ENCODE data around the gene EME1. TPM values are rescaled to one million over a fixed set of nuclear protein-coding genes. Genes with fewer than 3 reads are reported as not detected.

The EME1 gene, protein sequence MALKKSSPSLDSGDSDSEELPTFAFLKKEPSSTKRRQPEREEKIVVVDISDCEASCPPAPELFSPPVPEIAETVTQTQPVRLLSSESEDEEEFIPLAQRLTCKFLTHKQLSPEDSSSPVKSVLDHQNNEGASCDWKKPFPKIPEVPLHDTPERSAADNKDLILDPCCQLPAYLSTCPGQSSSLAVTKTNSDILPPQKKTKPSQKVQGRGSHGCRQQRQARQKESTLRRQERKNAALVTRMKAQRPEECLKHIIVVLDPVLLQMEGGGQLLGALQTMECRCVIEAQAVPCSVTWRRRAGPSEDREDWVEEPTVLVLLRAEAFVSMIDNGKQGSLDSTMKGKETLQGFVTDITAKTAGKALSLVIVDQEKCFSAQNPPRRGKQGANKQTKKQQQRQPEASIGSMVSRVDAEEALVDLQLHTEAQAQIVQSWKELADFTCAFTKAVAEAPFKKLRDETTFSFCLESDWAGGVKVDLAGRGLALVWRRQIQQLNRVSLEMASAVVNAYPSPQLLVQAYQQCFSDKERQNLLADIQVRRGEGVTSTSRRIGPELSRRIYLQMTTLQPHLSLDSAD
- 3.0 TPM for total RNA-seq

DNA sequence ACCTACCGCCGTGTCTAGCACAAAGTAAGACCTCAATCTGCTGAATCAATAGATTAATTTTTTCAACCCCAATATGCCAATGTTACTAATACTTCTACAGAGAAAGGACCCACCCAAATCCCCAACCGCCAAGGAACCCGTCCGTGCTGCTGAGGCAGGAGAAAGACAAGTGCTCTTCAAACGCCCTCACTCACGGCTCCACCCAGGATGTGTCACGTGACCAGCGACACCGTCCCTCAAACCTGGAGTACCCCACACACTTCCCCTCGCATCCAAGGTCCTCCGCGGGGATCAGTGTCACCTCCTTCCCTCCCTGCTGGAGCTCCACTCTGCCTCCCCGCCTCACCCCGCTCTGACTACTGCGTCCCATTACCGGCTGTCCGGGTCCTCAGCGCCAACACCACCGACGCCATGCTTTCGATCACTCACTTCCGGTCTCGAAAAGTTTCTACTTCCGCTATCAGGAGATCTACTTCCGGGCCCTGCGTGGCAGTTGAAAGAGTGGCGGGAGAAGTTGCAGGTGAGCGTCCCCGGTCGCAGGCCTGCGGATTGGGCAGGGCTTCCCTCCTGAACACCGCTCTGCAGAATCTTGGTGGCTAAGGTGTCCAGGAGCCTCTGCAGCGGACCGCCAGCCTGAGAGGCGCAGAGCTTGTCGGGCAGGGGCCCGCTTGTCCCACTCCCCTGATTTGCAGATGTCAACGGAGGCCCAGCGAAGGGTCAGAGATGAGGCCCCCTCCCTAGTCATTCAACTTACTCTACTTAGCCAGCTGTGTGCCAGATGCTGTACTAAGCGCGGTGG, at the start of gene EME1, which contains the start of gene MRPL27:
EME1 (plus strand) TSS at position 472 of the 799 bp plus-strand sequence. CDS start 1,980 bp downstream, outside the sequence.
MRPL27 (minus strand) TSS at position 427 of the 799 bp plus-strand sequence; CDS start at position 413, 14 bp downstream.

DNA sequence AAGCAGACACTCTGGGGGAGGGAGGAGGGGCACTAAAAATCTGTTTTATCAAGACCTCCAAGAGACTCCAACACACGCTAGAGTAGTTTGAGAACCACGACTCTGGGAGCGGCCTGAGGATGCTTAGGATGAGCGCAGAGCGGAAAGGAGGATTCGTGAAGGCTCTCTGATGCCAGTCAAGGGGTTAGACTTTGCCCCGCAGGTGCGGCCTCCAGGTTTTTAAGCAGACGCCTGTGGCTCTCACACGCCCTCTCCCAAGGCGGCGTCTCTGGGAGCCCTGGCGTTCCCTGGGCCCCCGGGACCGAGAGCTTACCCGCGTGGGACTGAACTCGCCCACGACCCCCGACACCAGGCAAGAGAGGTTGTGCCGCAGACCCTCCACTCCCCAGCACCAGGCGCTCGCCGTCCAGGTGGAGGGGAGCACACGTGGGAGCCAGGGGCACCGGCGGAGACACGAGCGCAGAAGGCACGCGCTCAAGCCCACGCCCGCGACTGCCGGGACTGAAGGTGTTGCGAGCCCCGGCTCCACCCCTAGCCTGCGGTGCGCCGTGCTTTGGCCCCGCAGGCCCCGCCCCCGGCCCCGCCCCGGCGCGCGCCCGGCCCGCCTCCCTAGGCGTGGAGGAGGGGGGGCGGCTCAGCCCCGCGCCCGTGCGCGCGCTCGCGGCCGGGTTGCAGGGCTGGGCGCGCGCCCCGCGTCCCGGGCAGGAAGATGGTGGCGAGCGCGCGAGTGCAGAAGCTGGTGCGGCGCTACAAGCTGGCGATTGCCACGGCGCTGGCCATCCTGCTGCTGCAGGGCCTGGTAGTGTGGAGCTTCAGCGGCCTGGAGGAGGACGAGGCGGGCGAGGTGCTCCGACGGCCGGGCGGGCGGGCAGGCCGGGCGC, 27.4 kb upstream of the EME1 start, which contains the start of gene XYLT2:
XYLT2 (plus strand) TSS at position 695 of the 881 bp plus-strand sequence; CDS start at position 710, 15 bp downstream.

DNA sequence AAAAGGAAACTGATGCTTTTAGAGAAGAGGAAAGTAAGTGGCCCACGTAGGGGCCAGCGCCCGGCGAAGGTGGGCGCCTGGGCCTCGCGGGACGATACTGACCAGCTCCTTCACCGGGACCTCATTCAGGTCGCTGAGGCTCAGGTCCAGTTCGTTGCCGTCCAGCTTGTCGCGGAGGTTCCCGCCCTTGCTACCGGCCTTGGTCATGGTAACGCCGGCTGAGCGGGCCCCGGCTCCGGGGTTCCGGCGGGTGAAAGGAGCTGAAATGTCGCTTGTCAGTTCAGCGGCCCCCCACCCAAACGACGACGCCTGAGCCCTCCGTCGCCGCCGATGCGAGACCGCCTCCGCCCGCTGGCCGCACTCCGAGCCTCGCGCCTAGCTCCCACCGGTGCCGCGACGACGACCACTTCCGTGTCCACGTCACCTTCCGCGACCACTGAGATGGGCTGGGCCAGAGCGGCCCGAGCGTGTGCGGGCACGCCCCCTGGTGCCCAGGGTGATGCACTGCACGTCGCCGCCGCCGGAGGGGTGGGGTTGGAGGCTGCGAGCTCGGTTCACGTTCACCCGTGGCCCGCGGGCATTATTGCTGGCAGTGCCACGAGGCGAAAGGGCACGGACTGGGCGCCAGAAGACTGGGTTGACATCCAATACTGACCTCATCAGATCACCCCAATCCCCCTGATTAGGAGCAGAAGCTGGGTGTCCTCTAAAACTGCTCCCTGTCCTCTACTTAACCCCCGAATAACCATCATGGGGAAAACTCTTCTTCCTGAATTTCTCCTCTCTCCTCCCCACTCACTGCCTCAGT, 24.3 kb downstream of the EME1 start, which contains the start of gene LRRC59:
LRRC59 (minus strand) TSS at position 413 of the 808 bp plus-strand sequence; CDS start at position 207, 206 bp downstream.

DNA sequence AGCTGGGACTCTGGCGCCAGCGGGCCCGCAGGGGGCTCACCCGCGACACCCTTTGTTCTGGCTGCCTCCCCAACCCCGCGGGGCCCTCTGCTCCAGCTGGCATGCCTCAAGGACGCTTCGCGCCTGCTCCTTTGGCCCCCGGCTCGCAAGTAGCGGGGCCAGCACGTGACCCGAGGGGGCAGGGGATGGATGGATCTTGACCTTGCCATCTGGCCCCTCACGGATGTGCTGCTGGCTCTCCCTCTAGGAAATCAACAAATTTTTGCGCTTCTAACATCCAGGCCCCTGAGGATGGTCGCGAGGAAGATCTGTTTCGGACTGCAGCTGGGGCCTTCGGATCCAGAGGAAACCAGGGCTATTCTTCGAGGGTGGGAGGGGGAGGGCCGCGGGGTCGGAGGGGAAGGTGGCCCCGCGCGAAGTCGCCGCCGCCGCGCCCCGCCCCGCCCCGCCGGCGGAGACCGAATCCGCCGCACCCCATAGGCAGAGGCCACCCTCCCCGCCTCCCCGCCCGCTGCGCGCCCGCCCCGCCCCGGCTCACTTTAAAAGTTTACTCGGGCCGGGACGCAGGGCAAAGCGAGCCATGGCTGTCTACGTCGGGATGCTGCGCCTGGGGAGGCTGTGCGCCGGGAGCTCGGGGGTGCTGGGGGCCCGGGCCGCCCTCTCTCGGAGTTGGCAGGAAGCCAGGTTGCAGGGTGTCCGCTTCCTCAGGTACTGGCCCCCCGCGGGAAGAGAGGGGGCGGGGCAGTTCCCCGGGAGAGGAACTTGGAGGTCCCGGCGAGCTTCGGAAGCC, 52.8 kb downstream of the EME1 start, which contains the start of gene ACSF2:
ACSF2 (plus strand) TSS at position 537 of the 790 bp plus-strand sequence; CDS start at position 581, 44 bp downstream.

Small RNAs within 50 kb of the gene (small RNA-seq; reads per million reads assigned to genes)
- gene RF00019 (ENCODE audit: low replicate concordance), result not detected

Other genes starting within 250 kb of the EME1 start
- 7.1 TPM for gene SAMD14, start 243.1 kb upstream of the EME1 start, total RNA-seq
- gene PPP1R9B, start 222.6 kb upstream of the EME1 start, total RNA-seq, result 27.6 TPM
- gene SGCA, start 207.2 kb upstream of the EME1 start, total RNA-seq, result 58.7 TPM
- 1,442 TPM for gene COL1A1, start 171.6 kb upstream of the EME1 start, total RNA-seq
- 0.58 TPM for gene TMEM92, start 98.8 kb upstream of the EME1 start, total RNA-seq
- 35.9 TPM for gene XYLT2, start 27.1 kb upstream of the EME1 start, total RNA-seq
- 47.6 TPM for gene MRPL27, start within 50 bp of the EME1 start, total RNA-seq
- 44.1 TPM for gene LRRC59, start 24.3 kb downstream of the EME1 start, total RNA-seq
- gene ACSF2, start 53.0 kb downstream of the EME1 start, total RNA-seq, result 73.9 TPM
- 0.12 TPM for gene CHAD, start 95.7 kb downstream of the EME1 start, total RNA-seq
- gene RSAD1, start 105.6 kb downstream of the EME1 start, total RNA-seq, result 41.0 TPM
- 2.9 TPM for gene MYCBPAP, start 135.2 kb downstream of the EME1 start, total RNA-seq
- gene EPN3, start 159.5 kb downstream of the EME1 start, total RNA-seq, result 10.7 TPM
- 59.0 TPM for gene SPATA20, start 173.9 kb downstream of the EME1 start, total RNA-seq
- 17.1 TPM for gene CACNA1G, start 187.5 kb downstream of the EME1 start, total RNA-seq

All from metanephros (tissue), 2 donors.